ENCODE data around the gene GFRA3. TPM values are rescaled to one million over a fixed set of nuclear protein-coding genes. Genes with fewer than 3 reads are reported as not detected.
A peak's percentile ranks its signal among the peaks of the same experiment; 100 is the strongest.

The GFRA3 gene
- total and polyA plus RNA-seq, 10 donors, result 0.14 to 1.2 TPM; not detected in 8

GRCh38 chr5:138216799-138217198 is 57.6 kb downstream of the GFRA3 start:
- no peaks in the 10 kb centered on the region for H3K9me3 ChIP-seq
- intact Hi-C loops (cut with DNase I; ENCODE audit: low total_unique reads), result no loop called here
- peaks cover 0 to 5% (median 0%) of the 10 kb centered on the region in 7 donors for H3K27me3 ChIP-seq (replicated peaks in 1 of 7)
- no peak overlapping the region for H3K4me3 ChIP-seq
- H3K27ac ChIP-seq, result no peak overlapping the region
- H3K4me1 ChIP-seq, result peaks cover 13 to 22% (median 18%) of the 10 kb centered on the region in 6 donors
- no peak for DNase-seq
- WGBS, 5 donors, result 72 to 92% (median 80%) methylated on average over 2 of the region's 2 CpGs
- H3K36me3 ChIP-seq, result no peaks in the 10 kb centered on the region
- TF ChIP-seq POLR2A (IDR thresholded peaks at IDR 0.05) (no peak), POLR2AphosphoS5 (IDR thresholded peaks at IDR 0.05) (no peak), CTCF (IDR thresholded peaks at IDR 0.05 in 8 of 11, conservative IDR thresholded peaks at IDR 0.05 in 3 of 11) (no peak)

- no peaks in the 10 kb centered on the region for H3K27me3 ChIP-seq (replicated peaks in 1 of 7)
- 1 to 2% (median 1%) methylated on average over 29 to 32 of the region's 32 CpGs for WGBS, 5 donors
- peaks cover 22 to 41% (median 35%) of the 10 kb centered on the region in 6 donors for H3K4me1 ChIP-seq
- TF ChIP-seq POLR2AphosphoS5 (IDR thresholded peaks at IDR 0.05) (peak; percentile 81 to 92 (median 89)), POLR2A (IDR thresholded peaks at IDR 0.05) (no peak)
- intact Hi-C loops (cut with DNase I; ENCODE audit: low total_unique reads), result no loop called here
- peak within 1 kb of the TSS; percentile 91 to 99 (median 96) for H3K4me3 ChIP-seq
- H3K27ac ChIP-seq, result peak within 1 kb of the TSS in 7 of 8 donors; percentile 74 to 90 (median 85)
- no peaks in the 10 kb centered on the region for H3K9me3 ChIP-seq
- DNase-seq, result peak; percentile 94
- peaks cover 0 to 28% (median 6%) of the 10 kb centered on the region in 6 donors for H3K36me3 ChIP-seq
These were observed 61.0 kb downstream of the GFRA3 start, which contains the start of gene CDC23 for GRCh38 chr5:138213161-138214029. TSS of gene CDC23 (minus strand) at chr5:138213323. CDS start at chr5:138213312, 11 bp downstream.

- WGBS, 5 donors, result 0 to 3% (median 0%) methylated on average over 1 to 8 of the region's 8 CpGs
- Histone ChIP-seq H3K36me3 (peaks cover 0 to 34% (median 6%) of the 10 kb centered on the region in 6 donors), H3K4me1 (peaks cover 22 to 46% (median 35%) of the 10 kb centered on the region in 6 donors), H3K4me3 (peak overlapping the region; percentile 91 to 99 (median 96)), H3K9me3 (no peaks in the 10 kb centered on the region), H3K27ac (peak overlapping the region in 7 of 8 donors; percentile 74 to 90 (median 85)), H3K27me3 (replicated peaks in 1 of 7) (no peaks in the 10 kb centered on the region)
- no peak for DNase-seq
- no peak for TF ChIP-seq CTCF (IDR thresholded peaks at IDR 0.05 in 8 of 11, conservative IDR thresholded peaks at IDR 0.05 in 3 of 11)
- TF ChIP-seq POLR2A (IDR thresholded peaks at IDR 0.05), result no peak
- no peak for TF ChIP-seq POLR2AphosphoS5 (IDR thresholded peaks at IDR 0.05)
- intact Hi-C loops (cut with DNase I; ENCODE audit: low total_unique reads), result no loop called here
These were observed 61.6 kb downstream of the GFRA3 start for GRCh38 chr5:138212828-138213160.

- Histone ChIP-seq H3K27me3 (replicated peaks in 1 of 7) (no peaks in the 10 kb centered on the region), H3K4me3 (no peak overlapping the region), H3K4me1 (peaks cover 22 to 46% (median 35%) of the 10 kb centered on the region in 6 donors), H3K27ac (no peak overlapping the region), H3K36me3 (peaks cover 0 to 52% (median 8%) of the 10 kb centered on the region in 6 donors), H3K9me3 (no peaks in the 10 kb centered on the region)
- intact Hi-C loops (cut with DNase I; ENCODE audit: low total_unique reads), result no loop called here
- DNase-seq, result no peak
- TF ChIP-seq CTCF (IDR thresholded peaks at IDR 0.05 in 8 of 11, conservative IDR thresholded peaks at IDR 0.05 in 3 of 11) (no peak), POLR2AphosphoS5 (IDR thresholded peaks at IDR 0.05) (no peak), POLR2A (IDR thresholded peaks at IDR 0.05) (no peak)
- WGBS, 5 donors, result 85 to 94% (median 92%) methylated on average over 3 of the region's 3 CpGs
These were observed 63.4 kb downstream of the GFRA3 start for GRCh38 chr5:138210985-138211384.

Other genes starting within 250 kb of the GFRA3 start
- 10 to 100 TPM; 57.6 to 91.9 (median 67.6) TPM for gene FAM13B, start 241.5 kb downstream of the GFRA3 start, total RNA-seq
- 10 to 100 TPM; 11.3 to 14.5 (median 11.5) TPM for gene FAM13B, start 241.5 kb downstream of the GFRA3 start, polyA plus RNA-seq
- under 1 TPM in 1 of 7 donors, not detected in 6; 0.60 TPM for gene WNT8A, start 190.6 kb downstream of the GFRA3 start, total RNA-seq
- gene WNT8A, start 190.6 kb downstream of the GFRA3 start, polyA plus RNA-seq, result under 1 TPM in 1 of 3 donors, not detected in 2; 0.05 TPM
- gene NME5, start 135.2 kb downstream of the GFRA3 start, total RNA-seq, result 1 to 10 TPM in 2 of 7 donors, under 1 TPM in 1, not detected in 4; 0.55 to 1.3 (median 1.1) TPM
- under 1 TPM; 0.13 to 0.47 (median 0.43) TPM for gene NME5, start 135.2 kb downstream of the GFRA3 start, polyA plus RNA-seq
- 10 to 100 TPM; 49.0 to 78.6 (median 57.5) TPM for gene BRD8, start 96.0 kb downstream of the GFRA3 start, total RNA-seq
- gene BRD8, start 96.0 kb downstream of the GFRA3 start, polyA plus RNA-seq, result 10 to 100 TPM; 20.5 to 41.8 (median 31.8) TPM
- 1 to 10 TPM; 1.5 to 5.9 (median 3.2) TPM for gene KIF20A, start 95.5 kb downstream of the GFRA3 start, total RNA-seq
- gene KIF20A, start 95.5 kb downstream of the GFRA3 start, polyA plus RNA-seq, result 1 to 10 TPM in 2 of 3 donors, under 1 TPM in 1; 0.83 to 4.9 (median 1.2) TPM
- 10 to 100 TPM; 21.0 to 28.6 (median 23.3) TPM for gene CDC23, start 61.3 kb downstream of the GFRA3 start, total RNA-seq
- gene CDC23, start 61.3 kb downstream of the GFRA3 start, polyA plus RNA-seq, result 10 to 100 TPM in 2 of 3 donors, 1 to 10 TPM in 1; 8.7 to 14.0 (median 12.2) TPM
- gene CDC25C, start 57.2 kb upstream of the GFRA3 start, total RNA-seq, result 1 to 10 TPM in 3 of 7 donors, under 1 TPM in 4; 0.25 to 6.0 (median 0.89) TPM
- gene CDC25C, start 57.2 kb upstream of the GFRA3 start, polyA plus RNA-seq, result 1 to 10 TPM in 1 of 3 donors, under 1 TPM in 2; 0.37 to 2.0 (median 0.77) TPM
- 10 to 100 TPM; 28.8 to 42.0 (median 33.7) TPM for gene FAM53C, start 63.6 kb upstream of the GFRA3 start, total RNA-seq
- 10 to 100 TPM in 1 of 3 donors, 1 to 10 TPM in 2; 6.8 to 11.7 (median 7.7) TPM for gene FAM53C, start 63.6 kb upstream of the GFRA3 start, polyA plus RNA-seq
- 10 to 100 TPM; 69.1 to 90.6 (median 79.6) TPM for gene KDM3B, start 78.1 kb upstream of the GFRA3 start, total RNA-seq
- 10 to 100 TPM; 21.6 to 27.4 (median 24.8) TPM for gene KDM3B, start 78.1 kb upstream of the GFRA3 start, polyA plus RNA-seq
- gene REEP2, start 164.4 kb upstream of the GFRA3 start, total RNA-seq, result under 1 TPM in 5 of 7 donors, not detected in 2; 0.20 to 0.52 (median 0.41) TPM
- gene REEP2, start 164.4 kb upstream of the GFRA3 start, polyA plus RNA-seq, result under 1 TPM; 0.52 to 0.98 (median 0.54) TPM
- gene EGR1, start 190.9 kb upstream of the GFRA3 start, total RNA-seq, result 100 to 1,000 TPM in 2 of 7 donors, 10 to 100 TPM in 2, 1 to 10 TPM in 3; 2.8 to 138 (median 13.5) TPM
- gene EGR1, start 190.9 kb upstream of the GFRA3 start, polyA plus RNA-seq, result 10 to 100 TPM in 1 of 3 donors, 1 to 10 TPM in 2; 2.7 to 11.7 (median 5.3) TPM

All from spleen (tissue), 11 donors.